Lung (tissue), 12 donors: ENCODE results near the gene COX6B2. TPM values are rescaled to one million over a fixed set of nuclear protein-coding genes. Genes with fewer than 3 reads are reported as not detected.

Experiments used
- ATAC-seq: fragments of 200-7000 bp; cut with Tn5 transposase; one replicate; pipeline ENCODE4 v1.9.1; 2020; ENCODE audit warnings: moderate number of reproducible peaks; ENCODE audit not compliant: insufficient read depth, low FRiP score
- DNase-seq, 3 donors: peaks; one replicate each; pipeline ENCODE4 v3.0.0-alpha.2; 2013 to 2017
- H3K27ac ChIP-seq, 2 donors: one replicate each; pipeline ENCODE4 v1.5.1; 2013; ENCODE audit warnings: mild to moderate bottlenecking in 2 of 2, moderate library complexity in 2 of 2, control low read depth in 1 of 2, inconsistent platforms in 1 of 2, low read depth in 1 of 2, low read length in 1 of 2
- H3K27me3 ChIP-seq, 3 donors: one replicate each; pipeline ENCODE4 v1.5.1; 2013; ENCODE audit warnings: low read length in 2 of 3; ENCODE audit not compliant: control insufficient read depth in 3 of 3, insufficient read depth in 3 of 3
- H3K36me3 ChIP-seq, 4 donors: one replicate each; pipeline ENCODE4 v1.5.1; 2013; ENCODE audit warnings: low read length in 4 of 4, mild to moderate bottlenecking in 1 of 4, moderate library complexity in 1 of 4; ENCODE audit not compliant: control insufficient read depth in 4 of 4, insufficient read depth in 4 of 4
- H3K4me1 ChIP-seq, 5 donors: one replicate each; pipeline ENCODE4 v1.5.1; 2013; ENCODE audit warnings: low read length in 5 of 5, mild to moderate bottlenecking in 2 of 5, moderate library complexity in 1 of 5; ENCODE audit not compliant: control insufficient read depth in 5 of 5, insufficient read depth in 5 of 5
- H3K4me3 ChIP-seq: one replicate; pipeline ENCODE4 v1.5.1; 2013; ENCODE audit warnings: mild to moderate bottlenecking, control low read depth, moderate library complexity
- H3K9ac ChIP-seq, 2 donors: one replicate each; pipeline ENCODE4 v1.5.1; 2013; ENCODE audit warnings: low read length in 2 of 2, control low read depth in 1 of 2; ENCODE audit not compliant: insufficient read depth in 1 of 2
- H3K9me3 ChIP-seq, 4 donors: one replicate each; pipeline ENCODE4 v1.5.1; 2013; ENCODE audit warnings: low read length in 3 of 4, mild to moderate bottlenecking in 1 of 4, moderate library complexity in 1 of 4; ENCODE audit not compliant: control insufficient read depth in 4 of 4, insufficient read depth in 3 of 4
- CTCF ChIP-seq: IDR thresholded peaks from 2 replicates; pipeline ENCODE4 v1.5.1; 2012; ENCODE audit warnings: mild to moderate bottlenecking; ENCODE audit errors: control extremely low read depth, extremely low read depth
- WGBS, 2 donors: extraction: QIAGEN DNeasy Blood & Tissue Kit; methylation state at CpG; one replicate each; pipeline ENCODE4 v1.1.7; 2013; 5-methylcytosine and 5-hydroxymethylcytosine counted together
- polyA plus RNA-seq, 2 donors: library from polyadenylated mRNA; stranded (reverse); fragments of 200-250 nt; gene quantifications; one replicate each; pipeline ENCODE4 v1.2.1, GENCODE V29; 2013
- total RNA-seq, 2 donors: library from RNA; depleted of rRNA in 1 of 2; stranded (reverse); fragments of >200 nt in 1 of 2; gene quantifications; one replicate each; pipeline ENCODE4 v1.2.1, GENCODE V29; 2014 to 2021
- donor health status: control.
- donor health status: control.
- donor health status: Bipolar disorder and iron deficiency.
- donor health status: healthy.
- donor health status: DM: yes; HTN: yes; CAD: no.

COX6B2 gene
- total and polyA plus RNA-seq, 4 donors, result 0.16 to 1.4 (median 0.50) TPM; not detected in 1

- Histone ChIP-seq H3K9me3 (no peaks in the 10 kb centered on the region), H3K27me3 (no peaks in the 10 kb centered on the region), H3K9ac (peak overlapping the region in 1 of 2 donors; percentile 51), H3K36me3 (peaks cover 0 to 11% (median 5%) of the 10 kb centered on the region in 4 donors), H3K27ac (no peak overlapping the region), H3K4me1 (peaks cover 0 to 8% (median 3%) of the 10 kb centered on the region in 5 donors), H3K4me3 (no peak overlapping the region)
- DNase-seq (peak; percentile 86 to 91 (median 88)), ATAC-seq (peak; percentile 82)
- WGBS, 2 donors, result 13 to 15% methylated on average over 37 to 42 of the region's 42 CpGs
- TF ChIP-seq CTCF, result peak; percentile 84
Measured at GRCh38 chr19:55301459-55302317, 52.8 kb downstream of the COX6B2 start.

GRCh38 chr19:55300886-55301458, 53.5 kb downstream of the COX6B2 start:
- TF ChIP-seq CTCF, result no peak

GRCh38 chr19:55299991-55300390, 54.5 kb downstream of the COX6B2 start:
- ATAC-seq (no peak), DNase-seq (no peak)
- Histone ChIP-seq H3K4me3 (no peak overlapping the region), H3K9ac (no peak overlapping the region), H3K4me1 (peaks cover 0 to 8% (median 3%) of the 10 kb centered on the region in 5 donors), H3K36me3 (peaks cover 0 to 6% (median 2%) of the 10 kb centered on the region in 4 donors), H3K27me3 (no peaks in the 10 kb centered on the region), H3K9me3 (no peaks in the 10 kb centered on the region), H3K27ac (no peak overlapping the region)
- TF ChIP-seq CTCF, result no peak
- 84 to 95% methylated on average over 10 of the region's 10 CpGs for WGBS, 2 donors

More at GRCh38 chr19:55300886-55301458, 53.5 kb downstream of the COX6B2 start:
- DNase-seq, result no peak
- Histone ChIP-seq H3K36me3 (peaks cover 0 to 10% (median 2%) of the 10 kb centered on the region in 4 donors), H3K9ac (no peak overlapping the region), H3K4me1 (peaks cover 0 to 8% (median 3%) of the 10 kb centered on the region in 5 donors), H3K4me3 (no peak overlapping the region), H3K9me3 (no peaks in the 10 kb centered on the region), H3K27ac (no peak overlapping the region), H3K27me3 (no peaks in the 10 kb centered on the region)
- ATAC-seq, result no peak
- WGBS, 2 donors, result 77 to 78% methylated on average over 15 of the region's 15 CpGs

Other genes starting within 250 kb of the COX6B2 start
- 100 to 1,000 TPM in 1 of 2 donors, 10 to 100 TPM in 1; 47.4 to 163 TPM for gene PPP1R12C, start 237.1 kb downstream of the COX6B2 start, total RNA-seq
- 100 to 1,000 TPM; 108 to 114 TPM for gene PPP1R12C, start 237.1 kb downstream of the COX6B2 start, polyA plus RNA-seq
- 1 to 10 TPM; 1.5 to 4.1 TPM for gene TNNT1, start 205.5 kb downstream of the COX6B2 start, total RNA-seq
- 1 to 10 TPM; 1.2 to 5.2 TPM for gene TNNT1, start 205.5 kb downstream of the COX6B2 start, polyA plus RNA-seq
- 1 to 10 TPM; 4.4 to 4.8 TPM for gene TNNI3, start 197.0 kb downstream of the COX6B2 start, total RNA-seq
- gene TNNI3, start 197.0 kb downstream of the COX6B2 start, polyA plus RNA-seq, result 1 to 10 TPM; 1.2 to 2.2 TPM
- gene DNAAF3, start 188.1 kb downstream of the COX6B2 start, total RNA-seq, result 10 to 100 TPM; 16.4 to 52.3 TPM
- 10 to 100 TPM; 10.9 to 11.0 TPM for gene DNAAF3, start 188.1 kb downstream of the COX6B2 start, polyA plus RNA-seq
- under 1 TPM; 0.06 to 0.40 TPM for gene SYT5, start 174.4 kb downstream of the COX6B2 start, total RNA-seq
- gene SYT5, start 174.4 kb downstream of the COX6B2 start, polyA plus RNA-seq, result under 1 TPM in 1 of 2 donors, not detected in 1; 0.33 TPM
- gene PTPRH, start 145.2 kb downstream of the COX6B2 start, total RNA-seq, result 1 to 10 TPM in 1 of 2 donors, under 1 TPM in 1; 0.37 to 1.3 TPM
- gene PTPRH, start 145.2 kb downstream of the COX6B2 start, polyA plus RNA-seq, result under 1 TPM; 0.22 to 0.65 TPM
- gene TMEM86B, start 126.0 kb downstream of the COX6B2 start, total RNA-seq, result 1 to 10 TPM; 1.8 to 4.7 TPM
- gene TMEM86B, start 126.0 kb downstream of the COX6B2 start, polyA plus RNA-seq, result 1 to 10 TPM; 3.9 to 5.3 TPM
- gene PPP6R1, start 95.7 kb downstream of the COX6B2 start, total RNA-seq, result 10 to 100 TPM; 37.3 to 86.3 TPM
- 10 to 100 TPM; 37.8 to 58.4 TPM for gene PPP6R1, start 95.7 kb downstream of the COX6B2 start, polyA plus RNA-seq
- gene HSPBP1, start 74.6 kb downstream of the COX6B2 start, total RNA-seq, result 10 to 100 TPM; 19.3 to 53.1 TPM
- gene HSPBP1, start 74.6 kb downstream of the COX6B2 start, polyA plus RNA-seq, result 10 to 100 TPM; 50.2 to 62.2 TPM
- gene BRSK1, start 70.7 kb downstream of the COX6B2 start, total RNA-seq, result 1 to 10 TPM; 2.1 to 6.4 TPM
- gene BRSK1, start 70.7 kb downstream of the COX6B2 start, polyA plus RNA-seq, result under 1 TPM; 0.53 to 0.94 TPM
- gene TMEM150B, start 29.4 kb downstream of the COX6B2 start, total RNA-seq, result 10 to 100 TPM in 1 of 2 donors, 1 to 10 TPM in 1; 2.3 to 20.6 TPM
- 10 to 100 TPM; 13.4 to 23.0 TPM for gene TMEM150B, start 29.4 kb downstream of the COX6B2 start, polyA plus RNA-seq
- gene KMT5C, start 14.8 kb downstream of the COX6B2 start, total RNA-seq, result 10 to 100 TPM; 14.1 to 16.5 TPM
- gene KMT5C, start 14.8 kb downstream of the COX6B2 start, polyA plus RNA-seq, result 10 to 100 TPM in 1 of 2 donors, 1 to 10 TPM in 1; 6.7 to 10.9 TPM
- gene GARIN5B, start 8.5 kb upstream of the COX6B2 start, total RNA-seq, result under 1 TPM in 1 of 2 donors, not detected in 1; 0.09 TPM
- not detected for gene GARIN5B, start 8.5 kb upstream of the COX6B2 start, polyA plus RNA-seq
- under 1 TPM in 1 of 2 donors, not detected in 1; 0.74 TPM for gene IL11, start 15.7 kb upstream of the COX6B2 start, total RNA-seq
- under 1 TPM; 0.26 to 0.41 TPM for gene IL11, start 15.7 kb upstream of the COX6B2 start, polyA plus RNA-seq
- 100 to 1,000 TPM in 1 of 2 donors, 10 to 100 TPM in 1; 14.3 to 106 TPM for gene TMEM190, start 22.1 kb upstream of the COX6B2 start, total RNA-seq
- 10 to 100 TPM; 56.2 to 68.8 TPM for gene TMEM190, start 22.1 kb upstream of the COX6B2 start, polyA plus RNA-seq
- gene TMEM238, start 29.6 kb upstream of the COX6B2 start, total RNA-seq, result 10 to 100 TPM in 1 of 2 donors, under 1 TPM in 1; 0.43 to 31.0 TPM
- under 1 TPM; 0.76 to 0.89 TPM for gene TMEM238, start 29.6 kb upstream of the COX6B2 start, polyA plus RNA-seq
- 1,000 to 10,000 TPM in 1 of 2 donors, 100 to 1,000 TPM in 1; 272 to 1,742 TPM for gene RPL28, start 31.2 kb upstream of the COX6B2 start, total RNA-seq
- 1,000 to 10,000 TPM; 1,460 to 3,086 TPM for gene RPL28, start 31.2 kb upstream of the COX6B2 start, polyA plus RNA-seq
- gene UBE2S, start 53.1 kb upstream of the COX6B2 start, total RNA-seq, result 10 to 100 TPM; 22.8 to 25.6 TPM
- 10 to 100 TPM; 11.3 to 17.3 TPM for gene UBE2S, start 53.1 kb upstream of the COX6B2 start, polyA plus RNA-seq
- gene SHISA7, start 88.6 kb upstream of the COX6B2 start, total RNA-seq, result under 1 TPM; 0.03 to 0.14 TPM
- not detected for gene SHISA7, start 88.6 kb upstream of the COX6B2 start, polyA plus RNA-seq
- 10 to 100 TPM; 34.9 to 63.2 TPM for gene ISOC2, start 106.9 kb upstream of the COX6B2 start, total RNA-seq
- 10 to 100 TPM; 68.6 to 85.0 TPM for gene ISOC2, start 106.9 kb upstream of the COX6B2 start, polyA plus RNA-seq
- not detected for gene C19orf85, start 110.0 kb upstream of the COX6B2 start, total RNA-seq
- gene C19orf85, start 110.0 kb upstream of the COX6B2 start, polyA plus RNA-seq, result not detected
- gene ZNF628, start 121.9 kb upstream of the COX6B2 start, total RNA-seq, result 10 to 100 TPM in 1 of 2 donors, 1 to 10 TPM in 1; 2.0 to 12.3 TPM
- gene ZNF628, start 121.9 kb upstream of the COX6B2 start, polyA plus RNA-seq, result 1 to 10 TPM; 7.5 to 8.0 TPM
- gene NAT14, start 130.5 kb upstream of the COX6B2 start, total RNA-seq, result 10 to 100 TPM; 17.7 to 43.9 TPM
- gene NAT14, start 130.5 kb upstream of the COX6B2 start, polyA plus RNA-seq, result 10 to 100 TPM; 22.6 to 46.2 TPM
- 1 to 10 TPM; 6.8 to 8.4 TPM for gene SSC5D, start 133.7 kb upstream of the COX6B2 start, total RNA-seq
- 1 to 10 TPM in 1 of 2 donors, under 1 TPM in 1; 0.66 to 2.1 TPM for gene SSC5D, start 133.7 kb upstream of the COX6B2 start, polyA plus RNA-seq
- under 1 TPM in 1 of 2 donors, not detected in 1; 0.31 TPM for gene SBK2, start 182.4 kb upstream of the COX6B2 start, total RNA-seq
- gene SBK2, start 182.4 kb upstream of the COX6B2 start, polyA plus RNA-seq, result not detected
- 1 to 10 TPM in 1 of 2 donors, not detected in 1; 1.2 TPM for gene SBK3, start 190.8 kb upstream of the COX6B2 start, total RNA-seq
- gene SBK3, start 190.8 kb upstream of the COX6B2 start, polyA plus RNA-seq, result under 1 TPM in 1 of 2 donors, not detected in 1; 0.81 TPM
- 10 to 100 TPM in 1 of 2 donors, 1 to 10 TPM in 1; 4.3 to 20.8 TPM for gene ZNF579, start 226.1 kb upstream of the COX6B2 start, total RNA-seq
- 10 to 100 TPM in 1 of 2 donors, 1 to 10 TPM in 1; 6.5 to 13.6 TPM for gene ZNF579, start 226.1 kb upstream of the COX6B2 start, polyA plus RNA-seq
- 10 to 100 TPM in 1 of 2 donors, 1 to 10 TPM in 1; 5.6 to 17.6 TPM for gene FIZ1, start 244.8 kb upstream of the COX6B2 start, total RNA-seq
- gene FIZ1, start 244.8 kb upstream of the COX6B2 start, polyA plus RNA-seq, result 10 to 100 TPM in 1 of 2 donors, 1 to 10 TPM in 1; 7.5 to 12.3 TPM
- gene ZNF524, start 245.6 kb upstream of the COX6B2 start, total RNA-seq, result 10 to 100 TPM; 12.6 to 26.3 TPM
- 10 to 100 TPM; 30.1 to 62.5 TPM for gene ZNF524, start 245.6 kb upstream of the COX6B2 start, polyA plus RNA-seq